ENCODE results near the gene RPS21. TPM values are rescaled to one million over a fixed set of nuclear protein-coding genes. Genes with fewer than 3 reads are reported as not detected.
A peak's percentile ranks its signal among the peaks of the same experiment; 100 is the strongest.

The RPS21 gene
- total and polyA plus RNA-seq, 2 of the 13 experiments (the other 11 are each of a cell fraction or from before 2014, with no cell fraction given), result 2,647 to 11,063 TPM

- TF ChIP-seq HES4 (CRISPR knock-in tag; IDR thresholded peaks at IDR 0.05; ENCODE audit: borderline replicate concordance) (peak; percentile 64; the same call in 1 of the 2 replicates), ZNF775 (CRISPR knock-in tag; IDR thresholded peaks at IDR 0.05; ENCODE audit: borderline replicate concordance) (peak; percentile 84; the same call in 1 of the 2 replicates), ZNF33B (CRISPR knock-in tag; IDR thresholded peaks at IDR 0.05) (peak; percentile 59; the same call in 1 of the 2 replicates), ZNF24 (IDR thresholded peaks at IDR 0.05) (no peak), ZNF841 (CRISPR knock-in tag; IDR thresholded peaks at IDR 0.05; ENCODE audit: borderline replicate concordance) (no peak), AFF4 (CRISPR knock-in tag; IDR thresholded peaks at IDR 0.05) (no peak), NFE2L2 (IDR thresholded peaks at IDR 0.05; ENCODE audit: low read length) (no peak), STAT6 (CRISPR knock-in tag; IDR thresholded peaks at IDR 0.05; ENCODE audit: borderline replicate concordance) (peak; percentile 88; the same call in 1 of the 2 replicates), ZNF678 (CRISPR knock-in tag; IDR thresholded peaks at IDR 0.05) (no peak), EEA1 (CRISPR knock-in tag; IDR thresholded peaks at IDR 0.05; ENCODE audit: borderline replicate concordance) (peak; percentile 75), KDM4B (CRISPR knock-in tag; IDR thresholded peaks at IDR 0.05) (peak; percentile 94), ZFYVE20 (CRISPR knock-in tag; IDR thresholded peaks at IDR 0.05; ENCODE audit: borderline replicate concordance, low read depth) (no peak), HOMEZ (CRISPR knock-in tag; IDR thresholded peaks at IDR 0.05; ENCODE audit: low read depth) (peak; percentile 18; the same call in 1 of the 2 replicates)
Measured at GRCh38 chr20:62386383-62387218, at the start of gene RPS21 (continued).

Measured in HepG2 (cell line).